ENCODE measurements around the gene NCOA3. TPM values are rescaled to one million over a fixed set of nuclear protein-coding genes. Genes with fewer than 3 reads are reported as not detected.
"Not testable (repeated sequence)": the region's sequence is repeated elsewhere in the genome, so short reads cannot be mapped to it uniquely, and the experiment has no call there.

NCOA3 gene
- total RNA-seq, 2 experiments from 2014 or later, result 59.1 to 70.6 TPM

GRCh38 chr20:47572105-47572729, 70.5 kb downstream of the NCOA3 start:
- H3K4me3 Mint-ChIP-seq, result no peak overlapping the region
- ChIA-PET CTCF (no interaction called here), POLR2A (no interaction called here)
- peaks cover 2% of the 10 kb centered on the region for H3K9me3 Mint-ChIP-seq
- no peak for DNase-seq
- H3K27ac Mint-ChIP-seq, result peak overlapping the region; percentile 62
- H3K27me3 Mint-ChIP-seq, result no peaks in the 10 kb centered on the region
- H3K36me3 Mint-ChIP-seq (ENCODE audit: low read depth), result peaks cover 33% of the 10 kb centered on the region
- H3K4me1 Mint-ChIP-seq, result peaks cover 57% of the 10 kb centered on the region

GRCh38 chr20:47573559-47573958, 71.9 kb downstream of the NCOA3 start:
- no peaks in the 10 kb centered on the region for H3K27me3 Mint-ChIP-seq
- CTCF ChIA-PET, result no interaction called here
- POLR2A ChIA-PET, result no interaction called here

GRCh38 chr20:47574616-47575364, 73.1 kb downstream of the NCOA3 start:
- H3K4me1 Mint-ChIP-seq, result peaks cover 67% of the 10 kb centered on the region
- ChIA-PET POLR2A (no interaction called here), CTCF (interaction anchor here (1.2 kb wide), 1 partner anchor 52 kb away, joined by 3 read pairs; no protein-coding TSS in a partner anchor)
- DNase-seq, result no peak
- peaks cover 24% of the 10 kb centered on the region for H3K36me3 Mint-ChIP-seq (ENCODE audit: low read depth)
- H3K9me3 Mint-ChIP-seq, result peaks cover 2% of the 10 kb centered on the region
- H3K27ac Mint-ChIP-seq, result no peak overlapping the region
- H3K27me3 Mint-ChIP-seq, result no peaks in the 10 kb centered on the region
- H3K4me3 Mint-ChIP-seq, result no peak overlapping the region

More at GRCh38 chr20:47573559-47573958, 71.9 kb downstream of the NCOA3 start:
- no peak overlapping the region for H3K4me3 Mint-ChIP-seq
- no peak for DNase-seq
- H3K27ac Mint-ChIP-seq, result no peak overlapping the region
- peaks cover 57% of the 10 kb centered on the region for H3K4me1 Mint-ChIP-seq
- peaks cover 2% of the 10 kb centered on the region for H3K9me3 Mint-ChIP-seq
- H3K36me3 Mint-ChIP-seq (ENCODE audit: low read depth), result peaks cover 27% of the 10 kb centered on the region

GRCh38 chr20:47576516-47577033, 74.9 kb downstream of the NCOA3 start:
- Mint-ChIP-seq H3K27ac (peak overlapping the region; percentile 41), H3K4me3 (peak overlapping the region; percentile 26), H3K27me3 (no peaks in the 10 kb centered on the region), H3K36me3 (ENCODE audit: low read depth) (peaks cover 12% of the 10 kb centered on the region), H3K9me3 (no peaks in the 10 kb centered on the region), H3K4me1 (peaks cover 70% of the 10 kb centered on the region)
- CTCF ChIA-PET, result interaction anchor here (1.4 kb wide), 1 partner anchor 11 kb away, joined by 3 read pairs; no protein-coding TSS in a partner anchor
- POLR2A ChIA-PET, result interaction anchor here (0.6 kb wide), 1 partner anchor 9 kb away, joined by 4 read pairs; no protein-coding TSS in a partner anchor
- DNase-seq, result peak; percentile 22

- H3K27me3 Mint-ChIP-seq, result no peaks in the 10 kb centered on the region
- H3K4me1 Mint-ChIP-seq, result peaks cover 64% of the 10 kb centered on the region
- DNase-seq, result no peak
- H3K4me3 Mint-ChIP-seq, result no peak overlapping the region
- CTCF ChIA-PET, result interaction anchor here (0.6 to 1.9 kb wide), 3 partner anchors 14 to 138 kb away, joined by 3 to 8 read pairs (median 4); no protein-coding TSS in a partner anchor
- POLR2A ChIA-PET, result interaction anchor here (0.6 kb wide), 1 partner anchor 10 kb away, joined by 4 read pairs; no protein-coding TSS in a partner anchor
- no peaks in the 10 kb centered on the region for H3K9me3 Mint-ChIP-seq
- peak overlapping the region; percentile 42 for H3K27ac Mint-ChIP-seq
- H3K36me3 Mint-ChIP-seq (ENCODE audit: low read depth), result peaks cover 7% of the 10 kb centered on the region
These were observed 75.6 kb downstream of the NCOA3 start for GRCh38 chr20:47577314-47577713.

GRCh38 chr20:47578543-47578942, 76.9 kb downstream of the NCOA3 start:
- Mint-ChIP-seq H3K4me3 (no peak overlapping the region), H3K4me1 (peaks cover 57% of the 10 kb centered on the region), H3K27ac (no peak overlapping the region), H3K36me3 (ENCODE audit: low read depth) (peaks cover 7% of the 10 kb centered on the region), H3K27me3 (no peaks in the 10 kb centered on the region), H3K9me3 (no peaks in the 10 kb centered on the region)
- DNase-seq, result no peak
- POLR2A ChIA-PET, result no interaction called here
- CTCF ChIA-PET, result interaction anchor here (0.9 to 1.9 kb wide), 4 partner anchors 10 to 92 kb away, joined by 3 to 8 read pairs (median 4); no protein-coding TSS in a partner anchor

- POLR2A ChIA-PET, H3K9me3 Mint-ChIP-seq, DNase-seq, H3K27ac Mint-ChIP-seq, H3K4me3 Mint-ChIP-seq, H3K27me3 Mint-ChIP-seq: not testable (repeated sequence)
- Mint-ChIP-seq H3K4me1 (peaks cover 50% of the 10 kb centered on the region), H3K36me3 (ENCODE audit: low read depth) (peaks cover 21% of the 10 kb centered on the region)
- CTCF ChIA-PET, result interaction anchor here (1.9 kb wide), 1 partner anchor 14 kb away, joined by 5 read pairs; no protein-coding TSS in a partner anchor
These were observed 79.0 kb downstream of the NCOA3 start for GRCh38 chr20:47580686-47581085.

GRCh38 chr20:47581090-47581489, 79.4 kb downstream of the NCOA3 start:
- H3K4me1 Mint-ChIP-seq, result peaks cover 47% of the 10 kb centered on the region
- no peaks in the 10 kb centered on the region for H3K27me3 Mint-ChIP-seq
- H3K27ac Mint-ChIP-seq, result no peak overlapping the region
- peaks cover 23% of the 10 kb centered on the region for H3K36me3 Mint-ChIP-seq (ENCODE audit: low read depth)
- ChIA-PET CTCF (interaction anchor here (0.6 to 1.9 kb wide), 2 partner anchors 15 to 66 kb away, joined by 3 to 5 read pairs; no protein-coding TSS in a partner anchor), POLR2A (no interaction called here)
- H3K9me3 Mint-ChIP-seq, result no peaks in the 10 kb centered on the region
- no peak overlapping the region for H3K4me3 Mint-ChIP-seq
- DNase-seq, result no peak

GRCh38 chr20:47583551-47583950, 81.9 kb downstream of the NCOA3 start:
- ChIA-PET CTCF (no interaction called here), POLR2A (no interaction called here)
- Mint-ChIP-seq H3K4me3 (no peak overlapping the region), H3K36me3 (ENCODE audit: low read depth) (peaks cover 39% of the 10 kb centered on the region), H3K9me3 (no peaks in the 10 kb centered on the region), H3K4me1 (peaks cover 33% of the 10 kb centered on the region), H3K27ac (no peak overlapping the region), H3K27me3 (no peaks in the 10 kb centered on the region)
- DNase-seq, result no peak

GRCh38 chr20:47585087-47585747, 83.5 kb downstream of the NCOA3 start:
- peaks cover 20% of the 10 kb centered on the region for H3K4me1 Mint-ChIP-seq
- H3K27me3 Mint-ChIP-seq, result no peaks in the 10 kb centered on the region
- ChIA-PET POLR2A (no interaction called here), CTCF (interaction anchor here (0.6 to 1.0 kb wide), 2 partner anchors 10 to 202 kb away, joined by 3 to 4 read pairs; no protein-coding TSS in a partner anchor)
- H3K9me3 Mint-ChIP-seq, result no peaks in the 10 kb centered on the region
- H3K4me3 Mint-ChIP-seq, result no peak overlapping the region
- H3K36me3 Mint-ChIP-seq (ENCODE audit: low read depth), result peaks cover 37% of the 10 kb centered on the region
- no peak for DNase-seq
- peak overlapping the region; percentile 69 for H3K27ac Mint-ChIP-seq

- Mint-ChIP-seq H3K4me3 (no peak overlapping the region), H3K4me1 (peaks cover 23% of the 10 kb centered on the region), H3K36me3 (ENCODE audit: low read depth) (peaks cover 46% of the 10 kb centered on the region), H3K9me3 (no peaks in the 10 kb centered on the region), H3K27ac (no peak overlapping the region), H3K27me3 (no peaks in the 10 kb centered on the region)
- ChIA-PET POLR2A (no interaction called here), CTCF (no interaction called here)
- DNase-seq, result no peak
These were observed 85.1 kb downstream of the NCOA3 start for GRCh38 chr20:47586649-47587294.

GRCh38 chr20:47588158-47588557, 86.5 kb downstream of the NCOA3 start:
- Mint-ChIP-seq H3K4me3 (no peak overlapping the region), H3K27ac (no peak overlapping the region), H3K27me3 (no peaks in the 10 kb centered on the region), H3K4me1 (peaks cover 28% of the 10 kb centered on the region), H3K9me3 (no peaks in the 10 kb centered on the region), H3K36me3 (ENCODE audit: low read depth) (peaks cover 54% of the 10 kb centered on the region)
- DNase-seq, result no peak
- POLR2A ChIA-PET, result no interaction called here
- CTCF ChIA-PET, result interaction anchor here (0.6 to 0.7 kb wide), 2 partner anchors 182 to 1687 kb away, joined by 4 to 5 read pairs; no protein-coding TSS in a partner anchor

Measured in activated CD4-positive, alpha-beta T cell treated with anti-CD3 and anti-CD28 coated beads, Interleukin-2, amount 10 ng/mL, durations not matched to agents 7 days and 5 days (primary cell).